ENCODE data around the gene AGPAT4. TPM values are rescaled to one million over a fixed set of nuclear protein-coding genes. Genes with fewer than 3 reads are reported as not detected.

The AGPAT4 gene
- total RNA-seq, 1 experiment from 2014 or later: 15.5 TPM

DNA sequence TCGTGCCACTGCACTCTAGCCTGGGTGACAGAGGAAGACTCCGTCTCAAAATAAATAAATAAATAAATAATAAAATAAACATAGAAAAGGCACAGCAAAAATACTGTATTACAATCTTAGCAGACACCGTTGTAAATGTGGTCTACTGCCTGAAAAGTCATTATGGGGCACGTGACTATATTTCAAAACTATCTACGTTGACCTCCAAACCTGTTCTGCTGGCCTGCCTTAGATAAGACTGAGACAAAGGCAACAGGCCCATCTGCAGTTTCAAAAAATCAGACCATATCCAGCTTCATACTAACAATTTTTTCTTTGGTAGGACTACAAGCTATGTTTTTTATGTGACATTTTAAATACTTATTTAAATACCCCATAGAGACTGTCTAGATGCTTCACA lies 59.1 kb downstream of the AGPAT4 start:
- BruUV-seq (replicated peaks): no TSS peak
- H3K79me2 ChIP-seq (ENCODE audit: insufficient read depth, low read length): no peaks in the 10 kb centered on the region
- intact Hi-C loops (cut with micrococcal nuclease): no loop called here
- no peak overlapping the region for H3K4me3 ChIP-seq (replicated peaks in 1 of 2; ENCODE audit: low read depth in 1 of 2, low read length in 2 of 2)
- no peaks in the 10 kb centered on the region for H3K4me1 ChIP-seq (ENCODE audit: control insufficient read depth in 1 of 2, insufficient read depth in 2 of 2, low read length in 2 of 2)
- CTCF ChIA-PET: no interaction called here
- no peak overlapping the region for H3K27ac ChIP-seq (ENCODE audit: low read depth, low read length)
- no peaks in the 10 kb centered on the region for H3K27me3 ChIP-seq (ENCODE audit: insufficient read depth, low read length)
- no peaks in the 10 kb centered on the region for H3K9me2 ChIP-seq (ENCODE audit: insufficient read depth)
- POLR2A ChIA-PET: no interaction called here
- ATAC-seq (no peak), DNase-seq (ENCODE audit: low read depth, low spot score) (no peak)
- peaks cover 15 to 17% of the 10 kb centered on the region in 2 experiments; a peak in 2 of 4 replicates for H3K9me3 ChIP-seq (ENCODE audit: control insufficient read depth in 1 of 2, insufficient read depth in 1 of 2, low read depth in 1 of 2, low read length in 2 of 2)
- no peak overlapping the region for H2AFZ ChIP-seq (ENCODE audit: low read depth, low read length, poor library complexity, severe bottlenecking)
- H3K36me3 ChIP-seq (ENCODE audit: control insufficient read depth in 1 of 2, insufficient read depth in 2 of 2, low read length in 2 of 2): no peaks in the 10 kb centered on the region; a peak in 1 of 4 replicates
- H3K4me2 ChIP-seq (ENCODE audit: low read length): no peak overlapping the region
- no peak for TF ChIP-seq ZNF274 (IDR thresholded peaks at IDR 0.05; ENCODE audit: low read depth, low read length)
- no peak for TF ChIP-seq JUND (IDR thresholded peaks at IDR 0.05)
- no peak for TF ChIP-seq EGR1 (IDR thresholded peaks at IDR 0.05; ENCODE audit: low read depth)
- TF ChIP-seq CBX3 (IDR thresholded peaks at IDR 0.05; ENCODE audit: low read depth): no peak
- TF ChIP-seq POLR2A (IDR thresholded peaks at IDR 0.05; ENCODE audit: borderline replicate concordance, extremely low read depth, insufficient read depth, insufficient read length): no peak
- TF ChIP-seq, protein P1, sequence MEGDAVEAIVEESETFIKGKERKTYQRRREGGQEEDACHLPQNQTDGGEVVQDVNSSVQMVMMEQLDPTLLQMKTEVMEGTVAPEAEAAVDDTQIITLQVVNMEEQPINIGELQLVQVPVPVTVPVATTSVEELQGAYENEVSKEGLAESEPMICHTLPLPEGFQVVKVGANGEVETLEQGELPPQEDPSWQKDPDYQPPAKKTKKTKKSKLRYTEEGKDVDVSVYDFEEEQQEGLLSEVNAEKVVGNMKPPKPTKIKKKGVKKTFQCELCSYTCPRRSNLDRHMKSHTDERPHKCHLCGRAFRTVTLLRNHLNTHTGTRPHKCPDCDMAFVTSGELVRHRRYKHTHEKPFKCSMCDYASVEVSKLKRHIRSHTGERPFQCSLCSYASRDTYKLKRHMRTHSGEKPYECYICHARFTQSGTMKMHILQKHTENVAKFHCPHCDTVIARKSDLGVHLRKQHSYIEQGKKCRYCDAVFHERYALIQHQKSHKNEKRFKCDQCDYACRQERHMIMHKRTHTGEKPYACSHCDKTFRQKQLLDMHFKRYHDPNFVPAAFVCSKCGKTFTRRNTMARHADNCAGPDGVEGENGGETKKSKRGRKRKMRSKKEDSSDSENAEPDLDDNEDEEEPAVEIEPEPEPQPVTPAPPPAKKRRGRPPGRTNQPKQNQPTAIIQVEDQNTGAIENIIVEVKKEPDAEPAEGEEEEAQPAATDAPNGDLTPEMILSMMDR (IDR thresholded peaks at IDR 0.05 in 2 of 3, conservative IDR thresholded peaks at IDR 0.05 in 1 of 3; ENCODE audit: borderline replicate concordance in 1 of 3, insufficient read depth in 1 of 3, low read depth in 2 of 3, low read length in 2 of 3): no peak
- RAD21 ChIA-PET (ENCODE audit: low non-redundant PET in 1 of 2, low total read pairs in 2 of 2, uncharacterized antibody in 2 of 2, unreplicated experiment in 2 of 2): no interaction called here
- H4K20me1 ChIP-seq (ENCODE audit: insufficient read depth): no peaks in the 10 kb centered on the region
- H3K9ac ChIP-seq (ENCODE audit: low read length): no peak overlapping the region

GRCh38 chr6:161212902-161213301 lies 61.0 kb downstream of the AGPAT4 start:
- no peak overlapping the region for H3K9ac ChIP-seq (ENCODE audit: low read length)
- ChIA-PET POLR2A (no interaction called here), RAD21 (ENCODE audit: low non-redundant PET in 1 of 2, low total read pairs in 2 of 2, uncharacterized antibody in 2 of 2, unreplicated experiment in 2 of 2) (no interaction called here)

More at GRCh38 chr6:161212902-161213301, 61.0 kb downstream of the AGPAT4 start:
- no peaks in the 10 kb centered on the region; a peak in 1 of 4 replicates for H3K36me3 ChIP-seq (ENCODE audit: control insufficient read depth in 1 of 2, insufficient read depth in 2 of 2, low read length in 2 of 2)
- H3K9me2 ChIP-seq (ENCODE audit: insufficient read depth): no peaks in the 10 kb centered on the region
- no peak overlapping the region for H3K4me3 ChIP-seq (replicated peaks in 1 of 2; ENCODE audit: low read depth in 1 of 2, low read length in 2 of 2)
- H3K27ac ChIP-seq (ENCODE audit: low read depth, low read length): no peak overlapping the region
- no peaks in the 10 kb centered on the region for H3K4me1 ChIP-seq (ENCODE audit: control insufficient read depth in 1 of 2, insufficient read depth in 2 of 2, low read length in 2 of 2)
- H3K79me2 ChIP-seq (ENCODE audit: insufficient read depth, low read length): no peaks in the 10 kb centered on the region
- no peaks in the 10 kb centered on the region for H4K20me1 ChIP-seq (ENCODE audit: insufficient read depth)
- no peak for DNase-seq (ENCODE audit: low read depth, low spot score)
- TF ChIP-seq, protein P1 (IDR thresholded peaks at IDR 0.05 in 2 of 3, conservative IDR thresholded peaks at IDR 0.05 in 1 of 3; ENCODE audit: borderline replicate concordance in 1 of 3, insufficient read depth in 1 of 3, low read depth in 2 of 3, low read length in 2 of 3): no peak
- TF ChIP-seq RAD21 (IDR thresholded peaks at IDR 0.05; ENCODE audit: low read depth): no peak
- no peak overlapping the region for H2AFZ ChIP-seq (ENCODE audit: low read depth, low read length, poor library complexity, severe bottlenecking)
- peaks cover 15 to 17% of the 10 kb centered on the region in 2 experiments; a peak in 2 of 4 replicates for H3K9me3 ChIP-seq (ENCODE audit: control insufficient read depth in 1 of 2, insufficient read depth in 1 of 2, low read depth in 1 of 2, low read length in 2 of 2)
- ATAC-seq: no peak
- intact Hi-C loops (cut with micrococcal nuclease): no loop called here
- CTCF ChIA-PET: no interaction called here
- H3K4me2 ChIP-seq (ENCODE audit: low read length): no peak overlapping the region
- no peaks in the 10 kb centered on the region for H3K27me3 ChIP-seq (ENCODE audit: insufficient read depth, low read length)
- no TSS peak for BruUV-seq (replicated peaks)

Measured in HCT116 (cell line).